Stimulated activated CD8-positive, alpha-beta memory T cell treated with anti-CD3 and anti-CD28 coated beads, Interleukin-12 subunit alpha, Interleukin-12 subunit beta, amount 100 ng/mL, for 1 hour (primary cell): ENCODE data around the gene CREM.
"Not testable (repeated sequence)": the region's sequence is repeated elsewhere in the genome, so short reads cannot be mapped to it uniquely, and the experiment has no call there.

Source experiments
- DNase-seq: peaks from one replicate; pipeline ENCODE4 v3.0.0-alpha.2; 2020; ENCODE audit warnings: low read depth

CREM gene

DNA sequence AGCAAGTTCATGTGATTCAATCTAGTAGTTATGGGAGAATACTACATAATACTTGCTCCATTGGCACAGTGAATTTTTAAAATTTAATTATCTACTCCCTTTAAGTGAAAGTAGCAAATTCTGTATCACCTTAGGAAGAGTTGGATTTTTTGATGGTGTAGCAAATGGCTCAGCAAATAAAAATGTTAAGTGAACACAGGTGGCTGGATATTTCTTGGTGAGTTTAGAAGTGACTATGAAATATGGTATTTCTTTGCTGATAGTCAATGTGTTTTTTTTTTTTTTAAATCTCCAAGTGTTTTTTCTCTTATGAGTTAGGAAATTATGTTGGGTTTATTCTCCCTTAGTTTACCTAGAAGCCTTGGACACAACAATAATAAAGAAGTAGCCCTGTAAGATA, 67.8 kb downstream of the CREM start:
- DNase-seq = no peak

DNA sequence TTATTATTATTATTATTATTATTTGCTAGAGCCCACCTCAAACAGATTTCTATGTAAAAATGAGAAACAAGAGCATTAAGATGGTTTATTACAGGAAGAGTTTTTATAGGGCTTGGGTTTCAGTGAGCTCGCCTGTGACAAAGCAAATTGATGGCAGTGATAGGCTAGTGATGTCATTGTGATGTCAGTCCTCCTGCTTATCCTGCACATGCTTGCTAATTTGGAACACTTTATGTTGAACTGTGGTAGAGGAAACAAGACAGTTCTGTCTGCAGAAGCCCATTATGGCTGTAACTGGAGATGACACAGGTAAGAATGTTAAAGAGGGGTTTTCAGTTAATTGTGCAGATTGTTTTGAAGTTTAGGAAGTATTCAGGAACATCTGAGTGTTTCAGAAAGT, 68.3 kb downstream of the CREM start:
- DNase-seq = no peak

DNA sequence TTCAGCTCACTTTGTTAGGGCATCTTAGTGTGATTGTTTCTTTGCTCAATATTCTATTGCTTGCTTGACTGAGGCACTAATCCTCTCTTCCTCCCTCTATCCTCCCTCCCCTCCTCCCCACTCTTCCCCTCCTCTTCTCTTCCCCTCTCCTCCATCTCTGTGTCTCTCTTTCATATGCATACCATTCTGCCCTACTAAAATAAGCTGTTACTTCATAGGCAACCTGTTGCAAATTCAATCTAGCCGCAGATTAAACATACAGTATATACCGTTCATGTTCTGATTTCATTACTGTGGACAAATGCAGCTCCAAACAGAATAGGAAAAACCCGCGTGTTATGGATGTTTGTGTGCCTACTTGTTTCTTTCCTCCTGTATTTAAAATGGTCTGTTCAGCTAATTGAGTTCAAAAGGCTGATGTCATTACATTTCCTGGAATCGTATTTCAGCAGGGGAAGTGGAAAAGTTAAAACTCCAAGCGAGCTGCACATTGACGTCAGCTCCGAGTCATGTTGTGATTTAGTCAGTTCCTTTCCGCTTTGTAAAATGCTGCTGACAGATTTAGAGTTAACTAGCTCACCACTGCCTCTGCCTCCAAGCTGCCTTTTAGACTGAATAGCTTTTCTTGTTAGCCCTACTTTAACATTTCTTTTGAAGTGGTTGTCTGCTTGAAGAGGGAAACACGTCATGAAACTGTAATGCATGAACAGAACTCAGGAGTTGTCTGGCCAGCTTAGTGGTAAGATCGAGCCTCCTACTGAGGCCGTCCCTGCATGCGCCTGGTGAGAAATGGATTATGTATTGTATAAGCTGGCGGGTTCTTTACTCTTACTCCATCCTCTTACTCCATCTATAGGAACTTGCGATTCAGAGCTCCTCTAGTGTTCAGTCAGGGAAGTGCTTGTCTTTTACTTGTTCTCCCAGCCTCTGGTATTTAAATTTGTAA, 69.0 kb downstream of the CREM start:
- peak; percentile 62 for DNase-seq

DNA sequence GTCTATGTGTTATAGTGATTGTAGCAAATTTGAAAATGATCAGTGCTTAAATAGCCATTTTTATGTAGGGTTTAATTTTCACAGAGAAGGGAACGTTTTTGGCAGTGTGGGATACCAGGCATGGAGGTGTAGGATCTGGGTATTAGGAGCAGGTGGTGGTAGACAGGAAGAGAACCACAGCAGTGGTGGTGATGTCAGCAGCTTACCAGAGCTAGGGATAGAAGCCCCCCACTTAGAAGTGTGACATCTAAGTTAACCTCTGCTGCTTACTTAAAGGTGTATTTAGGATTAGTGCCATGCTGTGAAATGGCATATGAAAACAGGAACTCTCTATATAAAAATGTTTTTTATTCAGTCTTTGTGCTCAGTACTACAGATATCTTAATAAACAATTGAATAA, 73.8 kb downstream of the CREM start:
- DNase-seq = no peak

DNA sequence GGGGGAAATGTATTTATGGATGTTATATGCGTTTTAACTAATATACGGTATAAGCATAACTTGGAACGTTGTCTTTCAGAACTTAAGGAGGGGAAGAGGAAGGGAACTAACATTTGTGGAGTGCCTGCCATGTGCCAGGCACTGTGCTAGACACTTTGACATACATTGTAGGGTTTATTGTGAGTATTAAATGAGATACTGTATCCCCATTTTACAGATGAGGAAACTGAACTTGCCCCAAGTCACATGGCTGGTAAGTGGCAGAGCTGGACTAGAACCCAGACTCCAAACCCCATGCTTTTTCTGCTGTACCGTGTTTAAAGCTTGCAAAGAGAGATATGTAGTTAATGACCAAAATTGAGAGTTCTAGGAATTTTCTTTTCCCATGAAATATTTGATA, 74.6 kb downstream of the CREM start:
- no peak for DNase-seq

DNA sequence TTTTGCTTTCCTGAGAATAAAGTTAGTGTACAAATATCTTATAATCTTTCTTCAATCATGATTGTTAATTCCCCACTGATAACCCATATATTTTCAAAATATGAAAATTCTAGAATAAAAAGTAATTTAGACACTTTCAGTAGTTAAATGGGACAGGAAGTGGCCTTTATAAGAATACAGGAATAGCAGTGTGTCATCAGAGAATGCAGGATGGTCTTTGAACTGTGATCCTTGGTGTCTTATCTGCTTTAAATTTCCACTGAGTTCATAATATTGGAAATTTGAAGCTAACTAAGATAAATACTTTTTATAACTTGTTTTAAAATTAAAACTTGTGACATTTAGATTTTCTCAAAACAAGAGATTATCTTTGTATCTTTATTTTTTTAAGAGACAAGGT, 75.4 kb downstream of the CREM start:
- DNase-seq = no peak

DNA sequence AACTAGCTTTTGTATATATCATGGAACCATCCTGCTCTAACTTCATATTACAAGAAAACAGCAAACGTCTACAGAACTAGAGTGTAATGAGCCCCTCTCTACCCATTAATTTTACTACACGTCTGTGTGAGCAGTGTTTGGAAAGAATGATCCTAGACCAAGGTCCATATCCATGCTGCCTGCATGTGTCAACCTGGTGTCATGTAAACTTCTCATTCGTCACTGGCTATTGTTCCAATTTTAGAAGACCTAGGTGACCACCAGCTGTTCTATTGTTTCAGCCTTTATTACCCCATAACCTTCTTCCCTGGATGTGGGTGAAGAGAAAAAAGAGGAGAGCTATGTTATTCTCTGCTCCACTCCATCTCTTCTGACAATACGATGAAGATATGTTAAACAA, 77.1 kb downstream of the CREM start:
- DNase-seq = no peak

DNA sequence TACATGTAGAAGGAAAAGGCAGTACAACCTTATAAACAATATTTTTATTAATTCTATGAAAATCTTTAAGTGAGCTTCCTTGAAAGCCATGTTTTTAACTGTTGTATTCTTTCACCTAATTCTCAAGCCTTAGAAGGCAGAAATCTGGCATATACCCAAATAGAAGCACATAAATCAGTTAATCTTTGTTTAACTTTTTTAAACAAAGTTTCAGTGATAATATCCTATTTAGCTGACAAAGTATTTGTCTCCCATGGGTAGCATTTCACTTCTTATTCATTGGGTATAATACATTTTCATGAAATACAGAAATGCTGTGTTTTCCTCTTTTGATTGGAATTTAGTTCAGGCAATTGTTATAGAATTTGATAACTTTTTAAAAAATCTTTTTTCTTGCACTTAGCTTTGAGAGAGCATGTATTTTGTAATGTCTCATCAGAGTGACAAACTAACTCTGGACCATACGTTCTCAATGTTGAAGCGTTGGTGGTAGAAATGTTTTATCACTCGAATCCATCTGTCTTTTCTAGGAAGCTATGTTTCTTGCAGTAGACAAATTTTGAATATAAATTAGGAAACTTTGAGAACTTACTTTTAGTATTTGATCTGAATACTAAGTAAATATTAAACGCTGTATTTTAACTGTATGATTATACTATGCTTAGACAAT, 78.1 kb downstream of the CREM start:
- no peak for DNase-seq

DNA sequence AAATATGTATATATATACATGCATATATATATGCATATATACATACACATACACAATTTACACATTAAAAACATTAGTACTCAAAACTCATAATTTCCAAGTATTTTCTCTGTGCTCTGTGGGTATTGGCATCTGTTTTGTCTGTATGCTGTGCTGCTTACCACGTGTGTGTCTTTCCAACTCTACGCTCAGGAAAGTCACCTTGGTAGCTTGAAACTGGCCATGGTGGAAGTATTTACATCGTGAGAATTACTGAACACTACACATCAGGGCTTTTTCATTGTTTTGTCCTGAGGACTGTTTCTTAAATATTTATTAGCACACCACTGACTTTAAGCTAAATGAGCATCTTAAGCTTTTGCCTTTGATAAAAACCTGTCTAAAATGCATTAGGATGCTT, 79.6 kb downstream of the CREM start:
- DNase-seq = no peak

DNA sequence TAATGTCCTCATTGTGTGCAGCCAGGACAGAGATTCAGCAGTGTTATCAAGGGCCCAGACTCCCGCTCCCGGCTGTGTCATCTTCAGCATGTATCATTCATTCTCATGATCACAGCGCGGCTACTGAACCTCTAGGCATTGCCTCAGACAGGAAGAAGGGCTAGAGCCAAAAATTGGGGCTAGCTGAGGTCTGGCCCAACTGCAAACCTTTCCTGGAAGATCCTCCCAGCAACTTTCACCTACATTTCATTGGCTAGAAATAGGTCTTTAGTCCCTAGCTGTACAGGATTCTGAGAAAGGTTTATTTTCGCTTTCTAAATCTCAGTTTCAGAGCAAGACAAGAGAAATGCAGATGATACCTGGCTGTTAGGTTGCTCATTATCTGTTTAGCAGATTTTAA, 81.9 kb downstream of the CREM start:
- no peak for DNase-seq

DNA sequence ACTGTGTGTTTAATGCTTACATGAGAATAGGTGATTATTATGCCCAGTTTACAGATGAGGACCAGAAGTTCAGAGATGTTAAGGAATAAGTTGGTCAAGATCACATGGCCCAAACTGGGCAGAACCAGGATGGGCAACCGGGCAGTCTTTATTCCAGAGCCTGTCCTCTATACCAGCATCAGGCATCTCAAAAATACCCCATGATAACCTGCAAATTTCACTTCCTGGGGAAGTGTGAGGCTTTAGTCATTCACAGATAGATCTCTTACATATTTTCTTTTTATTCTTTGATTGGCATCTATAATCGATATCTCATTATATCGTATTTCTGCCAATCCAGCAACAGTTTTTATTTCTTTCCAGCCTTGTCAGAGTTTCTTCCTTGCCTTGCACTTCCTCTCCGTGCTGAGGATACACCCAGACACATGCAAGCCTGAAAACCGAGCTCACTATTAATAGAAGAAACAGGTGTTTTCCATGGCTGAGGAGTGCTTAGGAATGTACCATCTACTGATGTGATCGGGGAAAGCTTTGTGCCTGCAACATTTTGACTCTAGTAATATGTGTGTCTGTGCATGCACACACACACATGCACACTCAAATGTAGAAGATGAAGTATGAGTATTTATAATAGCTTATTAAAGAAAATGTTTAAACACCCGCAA, 82.4 kb downstream of the CREM start:
- no peak for DNase-seq

DNA sequence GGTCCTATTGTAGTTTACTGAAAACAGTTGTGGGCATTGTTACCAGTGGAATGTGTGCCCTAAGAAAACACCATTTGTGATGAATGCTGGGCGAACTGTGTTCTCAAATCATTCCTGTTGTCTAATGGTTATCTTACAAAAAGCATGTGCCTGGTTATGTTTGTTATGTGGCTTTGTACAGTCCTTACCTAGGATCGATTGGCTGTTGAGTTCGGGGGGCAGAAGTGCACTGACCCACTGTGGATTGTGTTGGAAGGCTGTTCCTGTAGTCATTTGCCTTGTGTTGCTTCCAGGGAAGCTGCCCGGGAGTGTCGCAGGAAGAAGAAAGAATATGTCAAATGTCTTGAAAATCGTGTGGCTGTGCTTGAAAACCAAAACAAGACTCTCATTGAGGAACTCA, 84.3 kb downstream of the CREM start:
- no peak for DNase-seq

DNA sequence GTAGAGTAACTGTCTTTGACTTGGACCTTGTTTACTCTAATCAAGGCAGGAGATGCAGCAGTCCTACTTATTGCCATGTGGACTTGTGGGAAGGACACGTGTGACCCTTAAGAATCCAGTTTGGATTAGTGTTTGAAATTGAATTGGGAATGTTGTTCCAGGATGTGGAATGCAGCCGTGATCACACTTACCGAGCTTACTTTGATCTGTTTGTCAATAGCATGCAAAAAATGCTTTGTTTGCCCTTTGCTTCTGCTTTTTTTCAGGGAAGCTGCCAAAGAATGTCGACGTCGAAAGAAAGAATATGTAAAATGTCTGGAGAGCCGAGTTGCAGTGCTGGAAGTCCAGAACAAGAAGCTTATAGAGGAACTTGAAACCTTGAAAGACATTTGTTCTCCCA, 84.7 kb downstream of the CREM start:
- DNase-seq = no peak

DNA sequence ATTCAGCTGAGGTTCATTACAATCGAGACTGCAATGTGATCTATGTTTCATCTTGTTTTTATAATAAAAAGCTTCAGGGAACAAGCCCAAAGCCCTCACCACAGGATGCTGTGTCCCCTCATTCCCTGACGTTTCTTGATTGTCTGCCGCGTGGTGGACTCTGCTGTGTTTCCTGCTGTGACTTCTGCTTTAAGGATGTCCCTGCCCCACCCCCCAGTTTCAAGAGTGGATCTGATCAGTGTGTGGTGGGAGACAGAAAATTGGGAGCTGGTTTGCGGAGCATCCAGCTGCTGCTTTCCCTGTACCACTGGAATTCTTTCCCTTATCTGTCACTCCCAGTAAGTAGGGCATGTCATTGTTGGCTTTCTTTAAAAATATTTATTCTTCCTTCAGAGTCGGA, 86.2 kb downstream of the CREM start:
- no peak for DNase-seq

DNA sequence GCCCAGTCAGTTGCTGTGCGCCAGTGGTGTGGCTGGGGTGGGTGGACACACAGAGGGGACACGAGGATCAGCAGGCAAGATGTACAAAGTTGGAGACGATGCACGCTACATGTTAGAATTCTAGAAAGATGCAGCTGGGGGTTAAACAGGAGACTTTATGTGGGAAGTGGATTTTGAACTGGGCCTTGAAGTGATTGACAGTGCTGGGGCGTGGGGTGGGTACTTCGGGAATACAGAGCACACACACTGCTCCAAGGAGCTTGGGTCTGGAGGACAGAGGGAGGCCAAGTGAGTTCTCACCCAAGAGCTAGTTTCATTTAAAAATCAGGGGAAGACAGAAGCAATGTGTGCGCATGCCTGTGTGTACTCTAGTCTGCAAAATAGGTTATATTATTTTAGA, 87.1 kb downstream of the CREM start:
- DNase-seq = no peak

DNA sequence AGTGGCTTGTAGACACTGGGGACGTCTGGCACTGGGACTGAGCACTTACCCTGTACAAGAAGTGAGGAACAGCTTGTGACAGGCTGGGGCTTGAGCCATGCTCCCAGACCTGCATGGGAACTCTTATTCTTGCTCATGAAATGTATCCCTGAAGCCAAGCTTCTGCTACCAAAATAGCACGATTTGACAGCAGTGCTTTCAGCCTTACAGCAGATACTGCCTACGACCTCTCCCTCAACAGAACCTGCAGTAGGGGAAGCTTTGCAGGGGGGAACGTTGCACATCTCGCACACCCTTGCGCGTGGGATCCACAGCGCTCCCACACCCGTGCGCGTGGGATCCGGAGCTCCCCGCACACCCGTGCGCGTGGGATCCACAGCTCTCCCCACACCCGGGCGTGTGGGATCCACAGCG, 88.0 kb downstream of the CREM start:
- no peak for DNase-seq

DNA sequence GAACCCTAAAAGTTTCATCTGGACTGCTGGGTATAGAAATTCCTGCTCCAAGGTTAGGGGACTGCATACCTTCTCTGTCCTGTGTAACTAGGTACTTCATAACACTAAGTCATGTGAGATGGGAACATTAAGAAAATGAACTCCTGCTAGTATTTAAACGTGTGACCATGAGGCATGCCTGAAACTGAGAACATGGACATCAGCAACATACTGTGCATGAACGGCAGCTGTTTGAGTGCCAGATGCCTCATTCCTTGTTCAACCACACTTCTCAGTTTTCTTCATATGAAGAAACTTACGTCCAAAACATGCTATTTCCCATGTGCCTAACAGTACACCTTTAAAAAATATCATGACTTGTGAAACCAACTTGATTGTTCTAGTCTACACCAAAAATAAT, 88.5 kb downstream of the CREM start:
- no peak for DNase-seq

DNA sequence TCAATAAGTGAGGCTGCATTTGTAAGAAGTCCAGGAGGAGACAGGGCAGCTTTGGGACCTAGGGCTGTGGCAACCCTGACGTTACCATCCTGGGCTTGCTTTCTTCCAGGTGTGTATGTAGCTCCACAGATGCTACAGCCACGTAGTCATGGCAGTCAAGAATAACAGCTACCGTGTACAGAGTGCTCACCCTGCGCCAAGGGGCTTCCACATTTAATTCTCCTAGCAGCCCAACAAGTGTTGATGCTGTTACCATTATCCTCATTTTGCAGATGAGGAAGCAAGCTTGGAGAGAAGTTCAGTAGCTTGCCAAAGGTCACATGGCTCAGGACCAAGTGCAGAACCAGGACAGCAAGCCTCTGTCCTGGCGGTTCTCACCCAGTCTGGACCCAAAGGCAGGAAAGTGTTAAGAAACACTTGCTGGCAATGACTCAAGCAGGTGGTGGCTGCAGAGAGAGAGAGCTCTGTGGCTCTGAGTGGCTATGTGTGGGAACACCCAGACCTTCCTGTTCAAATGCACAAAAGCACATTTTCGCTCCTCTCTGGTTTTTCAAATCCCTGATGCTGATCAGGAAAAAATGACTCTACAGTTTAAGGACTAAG, 89.8 kb downstream of the CREM start:
- no peak for DNase-seq

DNA sequence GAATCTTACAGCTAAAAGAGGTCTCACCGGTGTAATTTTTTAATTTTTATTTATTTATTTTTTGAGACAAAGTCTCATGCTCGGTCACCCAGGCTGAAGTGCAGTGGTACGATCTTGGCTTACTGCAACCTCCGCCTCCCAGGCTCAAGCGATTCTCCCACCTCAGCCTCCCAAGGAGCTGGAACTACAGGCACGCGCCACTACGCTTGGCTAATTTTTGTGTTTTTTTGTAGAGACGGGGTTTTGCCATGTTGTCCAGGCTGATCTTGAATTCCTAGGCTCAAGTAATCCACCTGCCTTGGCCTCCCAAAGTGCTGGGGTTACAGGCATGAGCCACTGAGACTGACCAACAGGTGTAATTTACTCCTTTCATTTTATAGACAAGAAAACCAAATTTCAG, 90.3 kb downstream of the CREM start:
- not testable (repeated sequence) for DNase-seq

DNA sequence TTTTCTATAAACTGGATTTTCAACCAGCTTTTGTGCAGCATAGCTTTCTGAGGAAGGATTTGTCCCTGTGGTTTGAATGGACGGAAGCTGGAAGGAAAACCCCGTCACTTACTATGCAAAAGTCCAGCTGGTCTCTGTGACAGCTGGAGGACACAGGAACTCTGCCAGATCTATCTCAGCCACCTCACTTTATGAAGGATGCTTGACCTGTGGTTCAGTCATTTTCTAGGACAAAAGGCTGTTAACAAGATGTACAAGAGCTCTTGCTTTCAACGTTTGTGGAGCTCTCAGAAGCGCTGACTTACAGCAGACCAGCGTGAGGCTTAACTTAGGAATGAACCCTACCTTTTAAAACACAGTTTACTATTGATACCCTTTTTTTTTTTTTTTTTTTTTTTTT, 90.8 kb downstream of the CREM start:
- no peak for DNase-seq

DNA sequence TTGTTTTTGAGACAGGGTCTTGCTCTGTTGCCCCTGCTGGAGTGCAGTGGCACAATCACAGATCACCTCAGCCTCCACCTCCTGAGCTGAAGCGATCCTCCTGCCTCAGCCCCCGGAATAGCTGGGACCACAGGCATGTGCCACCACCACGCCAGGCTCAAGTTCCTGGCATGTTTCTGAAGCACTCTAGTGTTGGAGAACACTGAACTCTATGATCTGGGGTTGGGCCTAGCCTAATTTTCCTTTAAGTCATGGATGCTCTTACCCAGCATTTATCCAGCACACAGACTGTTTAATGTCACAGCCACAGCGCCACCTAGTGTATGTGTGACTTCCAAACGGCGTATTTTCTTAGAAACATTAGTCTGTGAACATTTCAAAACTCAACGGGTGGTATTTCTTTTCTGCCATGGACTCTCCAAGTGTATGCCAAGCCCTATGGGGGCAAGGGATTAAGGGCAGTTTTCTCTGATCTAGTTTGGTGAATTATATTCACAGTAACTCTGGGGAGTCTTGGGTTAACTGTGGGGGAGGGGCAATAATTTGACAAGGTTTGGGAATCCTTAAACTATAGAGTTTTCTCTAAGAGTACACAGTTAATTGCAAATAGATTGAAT, 91.8 kb downstream of the CREM start:
- DNase-seq = peak; percentile 79

DNA sequence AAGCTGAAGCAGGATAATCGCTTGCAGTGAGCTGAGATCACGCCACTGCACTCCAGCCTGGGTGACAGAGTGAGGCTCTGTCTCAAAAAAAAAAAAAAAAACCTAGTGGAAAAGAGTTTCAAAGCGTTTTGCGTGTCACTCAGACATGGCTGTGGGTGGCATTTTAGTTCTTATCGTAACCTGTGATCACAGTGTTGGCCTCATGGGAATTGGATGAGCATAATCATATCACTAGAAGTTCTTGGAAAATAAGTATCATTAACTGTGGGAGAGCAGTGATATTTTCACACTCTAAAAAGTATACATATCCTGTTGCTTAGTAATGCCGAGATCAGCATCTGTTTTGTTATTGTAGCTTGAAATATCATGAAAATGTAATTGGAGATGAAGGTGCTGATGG, 92.6 kb downstream of the CREM start:
- DNase-seq = no peak
